Ovary (tissue), 3 donors: ENCODE results near the gene CDC25A.

ENCODE experiments used
- POLR2A ChIP-seq: fragments of 450-650 bp; IDR thresholded peaks from one replicate; pipeline ENCODE4 v1.6.1; 2017; ENCODE audit warnings: antibody characterized with exemption, mild to moderate bottlenecking, moderate library complexity
- TF ChIP-seq, protein P1 (sequence below), 3 donors: fragments of 450-650 bp in 2 of 3; fragments of 200-600 bp in 1 of 3; IDR thresholded peaks; one replicate each; pipeline versions ENCODE4 v1.5.1 to v1.8.0; 2016 to 2022; ENCODE audit warnings: antibody characterized with exemption in 3 of 3, mild to moderate bottlenecking in 1 of 3
- donor health status: DM: no; HTN: no; CAD: no.

DNA sequence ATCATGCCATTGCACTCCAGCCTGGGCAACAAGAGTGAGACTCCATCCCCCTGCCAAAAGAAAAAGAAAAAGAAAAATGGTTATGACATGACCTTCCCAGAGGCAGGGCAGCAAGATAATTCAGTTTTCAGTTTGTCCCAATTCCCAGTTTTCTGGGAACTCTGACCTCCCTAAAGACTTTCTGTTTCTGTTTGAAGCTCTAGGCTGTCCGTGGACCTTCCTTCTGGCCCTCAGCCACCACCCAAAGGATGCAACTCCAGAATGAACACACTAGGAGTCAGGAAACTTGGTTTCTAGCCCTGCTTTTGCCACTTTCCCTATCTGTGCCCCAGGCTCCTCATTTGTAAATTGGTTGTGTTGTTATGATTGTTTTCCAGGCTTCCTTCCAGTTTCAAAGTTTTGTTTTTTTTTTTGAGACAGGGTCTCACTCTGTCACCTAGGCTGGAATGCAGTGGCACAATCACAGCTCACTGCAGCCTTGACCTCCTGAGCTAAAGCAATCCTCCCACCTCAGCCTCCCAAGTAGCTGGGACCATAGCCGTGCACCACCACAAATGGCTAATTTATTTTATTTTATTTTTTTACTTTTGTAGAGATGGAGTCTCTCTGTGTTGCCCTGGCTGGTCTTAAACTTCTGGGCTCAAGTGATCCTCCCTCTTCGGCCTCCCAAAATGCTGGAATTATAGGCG, 68.6 kb downstream of the CDC25A start:
- TF ChIP-seq, protein P1, sequence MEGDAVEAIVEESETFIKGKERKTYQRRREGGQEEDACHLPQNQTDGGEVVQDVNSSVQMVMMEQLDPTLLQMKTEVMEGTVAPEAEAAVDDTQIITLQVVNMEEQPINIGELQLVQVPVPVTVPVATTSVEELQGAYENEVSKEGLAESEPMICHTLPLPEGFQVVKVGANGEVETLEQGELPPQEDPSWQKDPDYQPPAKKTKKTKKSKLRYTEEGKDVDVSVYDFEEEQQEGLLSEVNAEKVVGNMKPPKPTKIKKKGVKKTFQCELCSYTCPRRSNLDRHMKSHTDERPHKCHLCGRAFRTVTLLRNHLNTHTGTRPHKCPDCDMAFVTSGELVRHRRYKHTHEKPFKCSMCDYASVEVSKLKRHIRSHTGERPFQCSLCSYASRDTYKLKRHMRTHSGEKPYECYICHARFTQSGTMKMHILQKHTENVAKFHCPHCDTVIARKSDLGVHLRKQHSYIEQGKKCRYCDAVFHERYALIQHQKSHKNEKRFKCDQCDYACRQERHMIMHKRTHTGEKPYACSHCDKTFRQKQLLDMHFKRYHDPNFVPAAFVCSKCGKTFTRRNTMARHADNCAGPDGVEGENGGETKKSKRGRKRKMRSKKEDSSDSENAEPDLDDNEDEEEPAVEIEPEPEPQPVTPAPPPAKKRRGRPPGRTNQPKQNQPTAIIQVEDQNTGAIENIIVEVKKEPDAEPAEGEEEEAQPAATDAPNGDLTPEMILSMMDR (IDR thresholded peaks at IDR 0.05): no peak
- no peak for TF ChIP-seq POLR2A
